GM12878 (cell line): ENCODE results near the gene UBXN11.

Experiments
- CHD2 ChIP-seq: IDR thresholded peaks from 2 replicates; pipeline ENCODE4 v1.6.1; 2011; ENCODE audit warnings: low read depth, low read length, improper control_type of control experiment, borderline replicate concordance
- ESRRA ChIP-seq: IDR thresholded peaks from 2 replicates; pipeline ENCODE4 v1.6.1; 2012; ENCODE audit warnings: mild to moderate bottlenecking, low read length, improper control_type of control experiment
- EZH2 ChIP-seq: IDR thresholded peaks from 2 replicates; pipeline ENCODE4 v1.6.1; 2012; ENCODE audit warnings: low read depth, mild to moderate bottlenecking, control low read depth, inconsistent platforms, low read length, borderline replicate concordance; ENCODE audit not compliant: control insufficient read depth
- POLR2A ChIP-seq: IDR thresholded peaks from 2 replicates; pipeline ENCODE4 v1.6.1; 2011; ENCODE audit warnings: low read depth, mild to moderate bottlenecking, low read length
- SIX5 ChIP-seq: IDR thresholded peaks from 2 replicates; pipeline ENCODE4 v1.6.1; 2011; ENCODE audit warnings: mild to moderate bottlenecking, low read depth, low read length, moderate library complexity; ENCODE audit not compliant: severe bottlenecking
- TAF1 ChIP-seq: IDR thresholded peaks from 2 replicates; pipeline ENCODE4 v1.6.1; 2011; ENCODE audit warnings: mild to moderate bottlenecking, low read depth, low read length, borderline replicate concordance
- TCF12 ChIP-seq: IDR thresholded peaks from 2 replicates; pipeline ENCODE4 v1.6.1; 2011; ENCODE audit warnings: low read depth, mild to moderate bottlenecking, low read length
- ZNF274 ChIP-seq: IDR thresholded peaks from one replicate; pipeline ENCODE4 v1.8.0; 2011; ENCODE audit not compliant: insufficient read length, insufficient read depth
- TF ChIP-seq, protein P1 (sequence below): IDR thresholded peaks from 2 replicates; pipeline ENCODE4 v1.6.1; 2012; ENCODE audit warnings: low read depth, low read length, improper control_type of control experiment
- TF ChIP-seq, protein P2 (sequence below), 3 experiments: IDR thresholded peaks in 2 of 3; conservative IDR thresholded peaks in 1 of 3; 2 replicates each; pipeline ENCODE4 v1.5.1; 2011; ENCODE audit warnings: low read depth in 3 of 3, low read length in 3 of 3, mild to moderate bottlenecking in 3 of 3, control low read depth in 2 of 3, moderate library complexity in 2 of 3, inconsistent platforms in 1 of 3, mixed read lengths in 1 of 3; ENCODE audit not compliant: control insufficient read depth in 2 of 3, insufficient read depth in 1 of 3; ENCODE audit errors: extremely low read depth in 1 of 3
- TF ChIP-seq, protein P3 (sequence below): fragments of 450-650 bp; formaldehyde crosslinking; IDR thresholded peaks from 2 replicates; pipeline ENCODE4 v1.5.0; 2022; ENCODE audit warnings: mild to moderate bottlenecking, missing genetic modification characterization
- TF ChIP-seq, protein P4 (sequence below): fragments of 450-650 bp; IDR thresholded peaks from 2 replicates; pipeline ENCODE4 v1.6.1; 2014; ENCODE audit warnings: mild to moderate bottlenecking

DNA sequence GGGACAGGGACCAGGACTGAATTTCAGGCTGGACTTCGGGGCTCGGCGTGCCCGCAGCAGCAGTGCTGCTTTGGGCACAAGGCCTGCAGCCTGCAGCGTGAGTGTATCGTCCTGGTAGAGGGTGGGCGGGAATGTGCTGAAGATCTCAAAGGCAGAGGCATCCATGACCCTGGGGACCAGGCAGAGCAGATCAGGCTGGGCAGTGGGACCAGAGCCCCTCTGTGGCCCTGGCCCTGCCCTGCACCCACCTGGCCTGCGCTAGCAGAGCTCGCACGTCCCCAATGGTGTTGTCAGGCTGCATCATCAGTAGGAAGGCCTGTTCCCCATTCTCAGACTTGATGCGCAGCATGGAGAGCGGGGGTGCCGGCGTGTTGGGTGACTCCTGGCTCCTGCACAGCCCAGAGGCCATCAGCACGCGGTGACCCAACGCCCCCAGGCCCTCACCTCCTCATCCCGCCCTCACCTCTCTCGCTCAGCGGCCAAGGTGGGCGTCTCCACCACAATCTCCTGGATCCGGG, 24.0 kb downstream of the UBXN11 start:
- TF ChIP-seq POLR2A (peak; percentile 50; the same call in 1 of the 2 replicates), EZH2 (no peak), ESRRA (no peak), TCF12 (no peak), ZNF274 (no peak), CHD2 (no peak), TAF1 (no peak), SIX5 (no peak)
- TF ChIP-seq, protein P1, sequence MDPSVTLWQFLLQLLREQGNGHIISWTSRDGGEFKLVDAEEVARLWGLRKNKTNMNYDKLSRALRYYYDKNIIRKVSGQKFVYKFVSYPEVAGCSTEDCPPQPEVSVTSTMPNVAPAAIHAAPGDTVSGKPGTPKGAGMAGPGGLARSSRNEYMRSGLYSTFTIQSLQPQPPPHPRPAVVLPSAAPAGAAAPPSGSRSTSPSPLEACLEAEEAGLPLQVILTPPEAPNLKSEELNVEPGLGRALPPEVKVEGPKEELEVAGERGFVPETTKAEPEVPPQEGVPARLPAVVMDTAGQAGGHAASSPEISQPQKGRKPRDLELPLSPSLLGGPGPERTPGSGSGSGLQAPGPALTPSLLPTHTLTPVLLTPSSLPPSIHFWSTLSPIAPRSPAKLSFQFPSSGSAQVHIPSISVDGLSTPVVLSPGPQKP: no peak
- TF ChIP-seq, protein P2, sequence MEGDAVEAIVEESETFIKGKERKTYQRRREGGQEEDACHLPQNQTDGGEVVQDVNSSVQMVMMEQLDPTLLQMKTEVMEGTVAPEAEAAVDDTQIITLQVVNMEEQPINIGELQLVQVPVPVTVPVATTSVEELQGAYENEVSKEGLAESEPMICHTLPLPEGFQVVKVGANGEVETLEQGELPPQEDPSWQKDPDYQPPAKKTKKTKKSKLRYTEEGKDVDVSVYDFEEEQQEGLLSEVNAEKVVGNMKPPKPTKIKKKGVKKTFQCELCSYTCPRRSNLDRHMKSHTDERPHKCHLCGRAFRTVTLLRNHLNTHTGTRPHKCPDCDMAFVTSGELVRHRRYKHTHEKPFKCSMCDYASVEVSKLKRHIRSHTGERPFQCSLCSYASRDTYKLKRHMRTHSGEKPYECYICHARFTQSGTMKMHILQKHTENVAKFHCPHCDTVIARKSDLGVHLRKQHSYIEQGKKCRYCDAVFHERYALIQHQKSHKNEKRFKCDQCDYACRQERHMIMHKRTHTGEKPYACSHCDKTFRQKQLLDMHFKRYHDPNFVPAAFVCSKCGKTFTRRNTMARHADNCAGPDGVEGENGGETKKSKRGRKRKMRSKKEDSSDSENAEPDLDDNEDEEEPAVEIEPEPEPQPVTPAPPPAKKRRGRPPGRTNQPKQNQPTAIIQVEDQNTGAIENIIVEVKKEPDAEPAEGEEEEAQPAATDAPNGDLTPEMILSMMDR (IDR thresholded peaks at IDR 0.05 in 2 of 3, conservative IDR thresholded peaks at IDR 0.05 in 1 of 3; ENCODE audit: control insufficient read depth in 2 of 3, extremely low read depth in 1 of 3, insufficient read depth in 1 of 3, low read depth in 3 of 3, low read length in 3 of 3): no peak
- TF ChIP-seq, protein P3, sequence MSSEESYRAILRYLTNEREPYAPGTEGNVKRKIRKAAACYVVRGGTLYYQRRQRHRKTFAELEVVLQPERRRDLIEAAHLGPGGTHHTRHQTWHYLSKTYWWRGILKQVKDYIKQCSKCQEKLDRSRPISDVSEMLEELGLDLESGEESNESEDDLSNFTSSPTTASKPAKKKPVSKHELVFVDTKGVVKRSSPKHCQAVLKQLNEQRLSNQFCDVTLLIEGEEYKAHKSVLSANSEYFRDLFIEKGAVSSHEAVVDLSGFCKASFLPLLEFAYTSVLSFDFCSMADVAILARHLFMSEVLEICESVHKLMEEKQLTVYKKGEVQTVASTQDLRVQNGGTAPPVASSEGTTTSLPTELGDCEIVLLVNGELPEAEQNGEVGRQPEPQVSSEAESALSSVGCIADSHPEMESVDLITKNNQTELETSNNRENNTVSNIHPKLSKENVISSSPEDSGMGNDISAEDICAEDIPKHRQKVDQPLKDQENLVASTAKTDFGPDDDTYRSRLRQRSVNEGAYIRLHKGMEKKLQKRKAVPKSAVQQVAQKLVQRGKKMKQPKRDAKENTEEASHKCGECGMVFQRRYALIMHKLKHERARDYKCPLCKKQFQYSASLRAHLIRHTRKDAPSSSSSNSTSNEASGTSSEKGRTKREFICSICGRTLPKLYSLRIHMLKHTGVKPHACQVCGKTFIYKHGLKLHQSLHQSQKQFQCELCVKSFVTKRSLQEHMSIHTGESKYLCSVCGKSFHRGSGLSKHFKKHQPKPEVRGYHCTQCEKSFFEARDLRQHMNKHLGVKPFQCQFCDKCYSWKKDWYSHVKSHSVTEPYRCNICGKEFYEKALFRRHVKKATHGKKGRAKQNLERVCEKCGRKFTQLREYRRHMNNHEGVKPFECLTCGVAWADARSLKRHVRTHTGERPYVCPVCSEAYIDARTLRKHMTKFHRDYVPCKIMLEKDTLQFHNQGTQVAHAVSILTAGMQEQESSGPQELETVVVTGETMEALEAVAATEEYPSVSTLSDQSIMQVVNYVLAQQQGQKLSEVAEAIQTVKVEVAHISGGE (CRISPR knock-in tag): no peak
- TF ChIP-seq, protein P4, sequence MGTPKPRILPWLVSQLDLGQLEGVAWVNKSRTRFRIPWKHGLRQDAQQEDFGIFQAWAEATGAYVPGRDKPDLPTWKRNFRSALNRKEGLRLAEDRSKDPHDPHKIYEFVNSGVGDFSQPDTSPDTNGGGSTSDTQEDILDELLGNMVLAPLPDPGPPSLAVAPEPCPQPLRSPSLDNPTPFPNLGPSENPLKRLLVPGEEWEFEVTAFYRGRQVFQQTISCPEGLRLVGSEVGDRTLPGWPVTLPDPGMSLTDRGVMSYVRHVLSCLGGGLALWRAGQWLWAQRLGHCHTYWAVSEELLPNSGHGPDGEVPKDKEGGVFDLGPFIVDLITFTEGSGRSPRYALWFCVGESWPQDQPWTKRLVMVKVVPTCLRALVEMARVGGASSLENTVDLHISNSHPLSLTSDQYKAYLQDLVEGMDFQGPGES: no peak
